WERI-Rb-1 (cell line): Measurements from ENCODE around the gene SGK1.

Experiments
- DNase-seq: peaks from one replicate; pipeline ENCODE4 v3.0.0-alpha.2; 2020
- H3K27ac ChIP-seq: fragments of 250-450 bp; sonication (Bioruptor Pico); 2 replicates; pipeline ENCODE4 v1.5.1; 2020; ENCODE audit warnings: mild to moderate bottlenecking, moderate library complexity
- H3K27me3 ChIP-seq: fragments of 250-450 bp; sonication (Bioruptor Pico); 2 replicates; pipeline ENCODE4 v1.5.1; 2021; ENCODE audit warnings: mild to moderate bottlenecking, low read depth, moderate library complexity; ENCODE audit not compliant: insufficient read depth, severe bottlenecking
- H3K36me3 ChIP-seq: fragments of 250-450 bp; sonication (Bioruptor Pico); 2 replicates; pipeline ENCODE4 v1.5.1; 2020; ENCODE audit warnings: mild to moderate bottlenecking, moderate library complexity
- H3K4me3 ChIP-seq: 2 replicates; pipeline ENCODE4 v1.5.1; 2011; ENCODE audit warnings: low read depth, mild to moderate bottlenecking, control low read depth, low read length
- H3K9me3 ChIP-seq: fragments of 250-450 bp; sonication (Bioruptor Pico); 2 replicates; pipeline ENCODE4 v1.5.1; 2021; ENCODE audit warnings: mild to moderate bottlenecking, moderate library complexity; ENCODE audit not compliant: severe bottlenecking
- CTCF ChIP-seq: IDR thresholded peaks from 2 replicates; pipeline ENCODE4 v1.5.1; 2011; ENCODE audit warnings: low read depth, mild to moderate bottlenecking, control low read depth, inconsistent platforms, low read length

SGK1 gene

DNA sequence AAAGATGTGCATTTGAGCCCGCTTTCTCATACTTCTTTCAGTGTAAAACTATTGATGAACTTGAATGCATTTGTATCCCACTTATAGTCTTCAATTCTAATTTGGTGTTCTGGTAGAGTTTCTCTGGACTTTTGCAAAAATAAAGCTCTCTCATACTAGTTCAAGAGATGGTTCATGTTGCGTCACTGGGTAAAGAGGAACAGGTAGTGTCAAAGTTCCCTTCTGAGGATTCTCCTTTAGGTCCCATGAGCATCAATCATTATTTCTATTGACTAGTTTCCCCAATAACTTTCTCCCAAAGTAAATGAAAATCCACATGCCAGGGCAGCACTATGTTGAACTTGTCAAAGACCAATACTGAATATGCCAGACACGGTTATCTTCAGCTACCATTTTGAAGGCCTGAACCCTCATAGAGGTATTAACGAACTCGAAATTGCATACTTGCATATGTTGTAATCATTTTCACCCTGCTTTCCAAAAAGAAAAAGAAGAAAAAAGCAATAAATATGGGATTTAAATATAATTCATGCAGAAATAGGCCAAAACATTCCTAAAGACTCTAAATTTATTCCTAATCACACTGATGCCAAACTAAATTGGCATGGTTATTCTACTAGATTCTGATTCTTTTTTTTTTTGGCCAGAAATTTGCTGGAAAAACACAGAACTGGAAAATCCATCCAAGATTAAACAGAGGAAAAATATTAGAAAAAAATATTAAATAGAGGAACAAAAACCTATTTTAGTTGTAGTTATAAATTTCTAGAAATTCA lies 84.5 kb downstream of the SGK1 start:
- no peak for DNase-seq
- H3K4me3 ChIP-seq = no peak overlapping the region
- no peaks in the 10 kb centered on the region for H3K27me3 ChIP-seq
- no peak for TF ChIP-seq CTCF
- H3K27ac ChIP-seq = no peak overlapping the region
- no peaks in the 10 kb centered on the region for H3K9me3 ChIP-seq
- no peaks in the 10 kb centered on the region for H3K36me3 ChIP-seq

DNA sequence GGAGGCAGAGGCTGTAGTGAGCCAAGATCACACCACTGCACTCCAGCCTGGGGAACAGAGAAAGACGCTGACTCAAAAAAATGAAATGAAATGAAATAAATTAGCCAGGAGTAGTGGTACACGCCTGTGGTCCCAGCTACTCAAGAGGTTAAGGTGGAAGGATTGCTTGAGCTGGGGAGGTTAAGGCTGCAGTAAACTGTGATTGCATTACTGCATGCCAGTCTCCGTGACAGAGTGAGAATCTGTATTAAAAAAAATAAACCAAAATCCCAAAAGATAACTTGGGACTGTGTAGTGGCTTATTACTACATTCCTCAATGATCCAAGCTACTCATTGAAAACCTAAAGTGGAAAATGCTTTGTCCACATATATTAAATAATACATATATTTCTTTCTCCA lies 87.0 kb downstream of the SGK1 start:
- H3K4me3 ChIP-seq = no peak overlapping the region
- no peak for DNase-seq
- H3K27ac ChIP-seq = peak overlapping the region; percentile 60; the same call in 1 of the 2 replicates
- H3K9me3 ChIP-seq = no peaks in the 10 kb centered on the region
- H3K36me3 ChIP-seq = no peaks in the 10 kb centered on the region
- TF ChIP-seq CTCF = no peak
- H3K27me3 ChIP-seq = no peaks in the 10 kb centered on the region

- H3K9me3 ChIP-seq = no peaks in the 10 kb centered on the region
- no peaks in the 10 kb centered on the region for H3K27me3 ChIP-seq
- DNase-seq = peak; percentile 86
- no peak for TF ChIP-seq CTCF
- H3K27ac ChIP-seq = peak overlapping the region; percentile 55
- no peak overlapping the region for H3K4me3 ChIP-seq
- no peaks in the 10 kb centered on the region for H3K36me3 ChIP-seq
Measured at GRCh38 chr6:134230087-134230700, 87.7 kb downstream of the SGK1 start.

DNA sequence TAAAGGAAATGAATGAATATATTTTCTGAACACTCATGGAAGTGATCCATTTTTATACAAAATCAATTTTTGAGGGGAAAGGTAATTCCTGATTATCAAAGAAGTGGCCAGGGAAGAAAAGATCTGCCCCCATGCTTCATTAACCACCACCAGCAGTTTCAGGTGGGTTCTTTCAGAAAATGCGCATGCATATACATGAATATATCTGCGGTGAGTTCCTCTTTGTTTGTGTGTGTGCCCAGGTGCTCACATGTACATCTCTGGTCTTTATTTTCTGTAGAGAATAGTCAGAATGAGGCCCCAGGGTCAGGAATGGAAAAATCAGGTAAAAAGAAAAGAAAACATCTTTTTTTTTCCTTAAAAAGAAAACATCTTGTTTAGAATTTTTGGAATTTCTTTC lies 88.4 kb downstream of the SGK1 start:
- Histone ChIP-seq H3K9me3 (no peaks in the 10 kb centered on the region), H3K36me3 (no peaks in the 10 kb centered on the region), H3K4me3 (no peak overlapping the region), H3K27me3 (no peaks in the 10 kb centered on the region), H3K27ac (no peak overlapping the region)
- no peak for TF ChIP-seq CTCF
- no peak for DNase-seq

GRCh38 chr6:134223796-134224420 lies 94.0 kb downstream of the SGK1 start:
- Histone ChIP-seq H3K36me3 (no peaks in the 10 kb centered on the region), H3K27me3 (no peaks in the 10 kb centered on the region), H3K4me3 (no peak overlapping the region), H3K27ac (no peak overlapping the region), H3K9me3 (no peaks in the 10 kb centered on the region)
- no peak for TF ChIP-seq CTCF
- no peak for DNase-seq
